ENCODE data around the gene KCNS1. TPM values are rescaled to one million over a fixed set of nuclear protein-coding genes. Genes with fewer than 3 reads are reported as not detected.
"Not testable (repeated sequence)": the region's sequence is repeated elsewhere in the genome, so short reads cannot be mapped to it uniquely, and the experiment has no call there.

The KCNS1 gene, protein sequence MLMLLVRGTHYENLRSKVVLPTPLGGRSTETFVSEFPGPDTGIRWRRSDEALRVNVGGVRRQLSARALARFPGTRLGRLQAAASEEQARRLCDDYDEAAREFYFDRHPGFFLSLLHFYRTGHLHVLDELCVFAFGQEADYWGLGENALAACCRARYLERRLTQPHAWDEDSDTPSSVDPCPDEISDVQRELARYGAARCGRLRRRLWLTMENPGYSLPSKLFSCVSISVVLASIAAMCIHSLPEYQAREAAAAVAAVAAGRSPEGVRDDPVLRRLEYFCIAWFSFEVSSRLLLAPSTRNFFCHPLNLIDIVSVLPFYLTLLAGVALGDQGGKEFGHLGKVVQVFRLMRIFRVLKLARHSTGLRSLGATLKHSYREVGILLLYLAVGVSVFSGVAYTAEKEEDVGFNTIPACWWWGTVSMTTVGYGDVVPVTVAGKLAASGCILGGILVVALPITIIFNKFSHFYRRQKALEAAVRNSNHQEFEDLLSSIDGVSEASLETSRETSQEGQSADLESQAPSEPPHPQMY
- not detected for total RNA-seq

- Histone ChIP-seq H3K4me1 (ENCODE audit: insufficient read depth, low read length) (peaks cover 22% of the 10 kb centered on the region), H3K9me3 (ENCODE audit: low read depth, low read length) (no peaks in the 10 kb centered on the region), H3K4me3 (ENCODE audit: low read length) (no peak within 1 kb of the TSS), H3K27me3 (ENCODE audit: insufficient read depth, low read length) (peaks cover 46% of the 10 kb centered on the region)
Measured at GRCh38 chr20:45100563-45101245, at the start of gene KCNS1. TSS of gene KCNS1 (minus strand) at chr20:45101127. CDS start at chr20:45099236, 1,891 bp downstream.

DNA sequence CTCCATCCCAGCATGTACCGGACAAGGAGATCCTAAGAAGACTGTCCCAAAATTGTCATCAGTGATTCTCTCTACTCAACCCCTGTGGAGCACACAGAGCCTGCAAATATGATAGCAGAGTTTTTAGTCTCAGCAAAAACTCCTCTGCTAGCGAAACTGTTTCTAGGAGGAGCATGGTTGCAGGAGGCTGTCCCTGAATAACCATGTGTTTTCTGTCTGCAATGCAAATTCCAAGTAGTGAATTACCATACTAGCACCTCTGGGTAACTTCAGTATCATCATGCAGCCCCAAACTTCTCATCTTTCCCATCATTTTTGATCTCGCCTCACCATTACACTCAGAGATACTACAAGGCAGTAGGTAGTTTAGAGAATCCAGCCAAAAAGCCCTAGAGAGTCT is 48.1 kb upstream of the KCNS1 start:
- H3K27me3 ChIP-seq (ENCODE audit: insufficient read depth, low read length), result peaks cover 23% of the 10 kb centered on the region
- no peak overlapping the region for H3K4me3 ChIP-seq (ENCODE audit: low read length)
- no peaks in the 10 kb centered on the region for H3K9me3 ChIP-seq (ENCODE audit: low read depth, low read length)
- peaks cover 13% of the 10 kb centered on the region for H3K4me1 ChIP-seq (ENCODE audit: insufficient read depth, low read length)

- no peak overlapping the region for H3K4me3 ChIP-seq (ENCODE audit: low read length)
- H3K9me3 ChIP-seq (ENCODE audit: low read depth, low read length), result no peaks in the 10 kb centered on the region
- peaks cover 16% of the 10 kb centered on the region for H3K27me3 ChIP-seq (ENCODE audit: insufficient read depth, low read length)
- H3K4me1 ChIP-seq (ENCODE audit: insufficient read depth, low read length), result no peaks in the 10 kb centered on the region
Measured at GRCh38 chr20:45140836-45141235, 39.9 kb upstream of the KCNS1 start.

DNA sequence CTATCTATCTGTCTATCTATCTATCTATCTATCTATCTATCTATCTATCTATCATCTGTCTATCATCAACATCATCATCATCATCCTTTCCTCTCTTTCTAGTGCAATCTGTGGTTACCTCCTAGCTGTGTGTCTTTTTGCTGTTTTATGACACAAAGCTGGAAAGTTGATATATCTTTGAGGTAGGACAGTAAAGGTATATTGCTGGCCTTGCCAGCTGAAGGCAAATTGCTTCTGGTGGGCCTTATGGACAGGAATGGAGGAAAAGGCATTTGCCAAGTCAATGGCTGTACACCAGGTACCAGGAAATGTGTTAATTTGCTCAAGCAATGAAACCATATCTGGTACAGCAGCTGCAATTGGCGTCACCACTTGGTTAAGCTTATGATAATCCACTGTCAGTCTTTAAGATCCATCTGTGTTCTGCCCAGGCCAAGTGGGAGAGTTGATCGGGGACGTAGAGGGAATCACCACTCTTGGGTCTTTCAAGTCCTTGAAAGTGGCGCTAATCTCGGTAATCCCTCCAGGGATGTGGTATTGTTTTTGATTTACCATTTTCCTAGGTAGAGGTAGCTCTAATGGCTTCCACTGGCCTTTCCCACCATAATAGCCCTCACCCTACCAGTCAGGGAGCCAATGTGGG is 38.9 kb upstream of the KCNS1 start:
- H3K27me3 ChIP-seq (ENCODE audit: insufficient read depth, low read length), result peaks cover 14% of the 10 kb centered on the region
- H3K9me3 ChIP-seq (ENCODE audit: low read depth, low read length); H3K4me3 ChIP-seq (ENCODE audit: low read length); H3K4me1 ChIP-seq (ENCODE audit: insufficient read depth, low read length): not testable (repeated sequence)

DNA sequence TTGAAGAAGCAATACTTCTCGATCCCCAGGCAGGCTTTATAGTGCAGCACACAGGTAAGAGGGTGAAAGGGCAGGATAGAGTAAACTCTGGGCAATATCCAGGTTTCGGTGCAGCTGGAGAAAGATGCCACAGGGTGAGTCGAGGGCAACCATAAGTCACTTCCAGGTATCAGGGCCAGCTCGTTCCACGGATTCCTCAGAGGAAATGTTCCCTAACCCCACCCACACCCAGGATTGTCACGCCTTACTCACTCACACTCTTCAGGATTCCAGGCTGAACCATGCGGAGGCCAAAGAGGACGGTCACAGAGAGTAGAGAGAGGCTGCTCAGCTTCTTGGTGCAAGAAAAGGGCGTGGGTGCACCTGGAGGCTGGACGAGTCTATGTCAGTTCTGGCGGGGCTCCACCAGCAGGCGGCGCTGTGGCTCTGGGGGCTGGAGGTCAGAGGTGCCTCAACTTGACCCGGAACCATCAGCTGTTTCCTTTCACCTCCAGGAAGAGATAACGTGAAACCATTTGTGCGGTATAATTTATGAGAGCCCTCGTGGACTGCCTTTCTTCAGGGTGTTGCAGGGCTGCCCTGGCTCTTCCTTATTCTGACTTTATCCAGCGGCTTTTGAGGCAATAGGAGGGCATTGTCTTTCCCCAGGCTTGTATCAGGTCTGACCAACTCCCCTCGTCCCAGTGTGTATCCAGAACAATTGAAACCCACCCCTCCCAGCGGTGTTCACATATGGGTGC is 37.8 kb upstream of the KCNS1 start:
- Histone ChIP-seq H3K4me1 (ENCODE audit: insufficient read depth, low read length) (no peaks in the 10 kb centered on the region), H3K9me3 (ENCODE audit: low read depth, low read length) (no peaks in the 10 kb centered on the region), H3K27me3 (ENCODE audit: insufficient read depth, low read length) (peaks cover 14% of the 10 kb centered on the region), H3K4me3 (ENCODE audit: low read length) (no peak overlapping the region)

DNA sequence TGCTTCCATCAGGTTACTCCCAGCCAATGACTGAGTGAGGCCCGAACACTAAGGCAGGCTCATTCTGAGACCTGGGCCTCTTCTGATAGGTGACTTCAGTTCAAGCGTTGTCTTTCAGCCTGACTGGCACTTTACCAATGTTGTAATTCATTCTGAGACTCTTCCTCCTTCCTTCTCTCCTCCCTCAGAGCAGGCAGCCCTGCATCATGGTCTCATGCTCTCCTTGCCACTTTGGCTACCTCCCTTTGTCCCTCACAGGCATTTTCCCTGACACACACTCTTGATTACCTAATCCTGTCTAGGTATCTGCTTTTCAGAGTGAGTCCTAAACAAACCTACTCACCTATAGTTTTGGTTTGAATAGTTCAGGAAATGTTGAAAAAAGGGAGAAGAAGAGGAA is 36.0 kb upstream of the KCNS1 start:
- Histone ChIP-seq H3K4me1 (ENCODE audit: insufficient read depth, low read length) (no peaks in the 10 kb centered on the region), H3K4me3 (ENCODE audit: low read length) (no peak overlapping the region), H3K27me3 (ENCODE audit: insufficient read depth, low read length) (peaks cover 22% of the 10 kb centered on the region), H3K9me3 (ENCODE audit: low read depth, low read length) (no peaks in the 10 kb centered on the region)

- Histone ChIP-seq H3K27me3 (ENCODE audit: insufficient read depth, low read length) (peaks cover 26% of the 10 kb centered on the region), H3K4me1 (ENCODE audit: insufficient read depth, low read length) (no peaks in the 10 kb centered on the region), H3K4me3 (ENCODE audit: low read length) (no peak overlapping the region), H3K9me3 (ENCODE audit: low read depth, low read length) (no peaks in the 10 kb centered on the region)
Measured at GRCh38 chr20:45128099-45128498, 27.2 kb upstream of the KCNS1 start.

DNA sequence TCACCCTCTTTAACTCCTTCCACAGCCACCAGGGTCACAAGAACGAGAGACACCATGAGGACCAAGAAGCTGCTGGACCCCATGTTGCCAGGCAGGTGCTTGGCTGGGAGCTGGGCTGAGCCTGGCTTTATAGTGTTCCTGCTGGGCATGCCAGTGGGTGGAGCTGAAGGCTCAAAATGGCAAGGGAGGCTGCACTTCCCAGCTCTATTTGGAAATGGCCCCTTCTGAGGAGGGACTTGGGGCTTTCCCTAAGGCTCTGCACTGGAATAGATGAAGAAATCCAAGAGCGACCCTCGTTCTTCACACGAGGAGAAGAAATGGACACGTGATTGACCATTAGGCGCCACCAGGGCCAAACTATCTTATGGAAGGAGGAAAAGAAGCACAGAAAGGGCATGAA is 23.4 kb upstream of the KCNS1 start, which contains the start of gene WFDC12:
TSS of gene WFDC12 (minus strand) at position 101 of the 400 bp plus-strand sequence. CDS start at position 83, 18 bp downstream.
- H3K9me3 ChIP-seq (ENCODE audit: low read depth, low read length), result no peaks in the 10 kb centered on the region
- H3K4me3 ChIP-seq (ENCODE audit: low read length), result no peak within 1 kb of the TSS
- H3K27me3 ChIP-seq (ENCODE audit: insufficient read depth, low read length), result peaks cover 17% of the 10 kb centered on the region
- H3K4me1 ChIP-seq (ENCODE audit: insufficient read depth, low read length), result no peaks in the 10 kb centered on the region

DNA sequence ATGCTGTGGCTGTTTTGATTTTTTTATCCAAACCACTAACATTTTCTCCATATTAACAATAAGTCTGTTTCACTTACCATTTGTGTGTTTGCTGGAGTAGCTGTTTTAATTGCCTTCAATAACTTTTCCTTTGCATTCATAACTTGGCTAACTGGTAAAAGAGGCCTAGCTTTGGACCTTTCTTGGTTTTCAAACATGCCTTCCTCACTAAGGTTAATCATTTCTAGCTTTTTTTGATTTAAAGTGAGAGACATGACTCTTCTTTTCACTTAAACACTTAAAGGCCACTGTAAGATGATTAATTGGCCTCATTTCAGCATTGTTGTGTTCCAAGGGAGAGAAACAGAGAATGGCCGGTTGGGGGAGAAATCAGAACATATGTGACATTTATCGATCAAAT is 20.5 kb upstream of the KCNS1 start:
- peaks cover 3% of the 10 kb centered on the region for H3K27me3 ChIP-seq (ENCODE audit: insufficient read depth, low read length)

GRCh38 chr20:45119556-45120266 is 18.8 kb upstream of the KCNS1 start:
- no peaks in the 10 kb centered on the region for H3K9me3 ChIP-seq (ENCODE audit: low read depth, low read length)
- no peaks in the 10 kb centered on the region for H3K4me1 ChIP-seq (ENCODE audit: insufficient read depth, low read length)
- H3K4me3 ChIP-seq (ENCODE audit: low read length), result no peak overlapping the region
- H3K27me3 ChIP-seq (ENCODE audit: insufficient read depth, low read length), result peaks cover 3% of the 10 kb centered on the region

More for the DNA sequence above, 20.5 kb upstream of the KCNS1 start:
- Histone ChIP-seq H3K9me3 (ENCODE audit: low read depth, low read length) (no peaks in the 10 kb centered on the region), H3K4me3 (ENCODE audit: low read length) (no peak overlapping the region), H3K4me1 (ENCODE audit: insufficient read depth, low read length) (no peaks in the 10 kb centered on the region)

DNA sequence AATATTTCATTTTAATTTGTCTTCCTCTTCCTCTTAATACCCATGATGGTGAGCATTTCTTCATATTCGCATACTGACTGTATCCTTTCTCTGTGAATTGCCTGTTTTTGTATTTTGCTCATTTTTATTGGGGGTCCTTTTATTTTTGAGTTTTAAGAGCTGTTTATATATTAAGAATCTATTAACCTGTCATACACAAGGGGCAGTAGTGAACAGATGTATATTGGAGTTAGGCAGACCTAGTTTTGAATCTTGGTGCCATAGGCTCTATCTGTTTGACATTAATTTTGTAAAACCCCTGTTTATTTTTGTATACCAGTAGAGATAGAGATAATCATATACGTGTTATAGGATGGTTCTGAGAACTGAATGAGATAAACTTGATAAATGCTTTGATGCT is 17.1 kb upstream of the KCNS1 start:
- peaks cover 3% of the 10 kb centered on the region for H3K27me3 ChIP-seq (ENCODE audit: insufficient read depth, low read length)
- no peaks in the 10 kb centered on the region for H3K9me3 ChIP-seq (ENCODE audit: low read depth, low read length)
- no peak overlapping the region for H3K4me3 ChIP-seq (ENCODE audit: low read length)
- no peaks in the 10 kb centered on the region for H3K4me1 ChIP-seq (ENCODE audit: insufficient read depth, low read length)

- no peaks in the 10 kb centered on the region for H3K9me3 ChIP-seq (ENCODE audit: low read depth, low read length)
- peaks cover under 1% of the 10 kb centered on the region for H3K27me3 ChIP-seq (ENCODE audit: insufficient read depth, low read length)
- H3K4me1 ChIP-seq (ENCODE audit: insufficient read depth, low read length), result no peaks in the 10 kb centered on the region
- no peak overlapping the region for H3K4me3 ChIP-seq (ENCODE audit: low read length)
Measured at GRCh38 chr20:45117581-45117980, 16.7 kb upstream of the KCNS1 start.

DNA sequence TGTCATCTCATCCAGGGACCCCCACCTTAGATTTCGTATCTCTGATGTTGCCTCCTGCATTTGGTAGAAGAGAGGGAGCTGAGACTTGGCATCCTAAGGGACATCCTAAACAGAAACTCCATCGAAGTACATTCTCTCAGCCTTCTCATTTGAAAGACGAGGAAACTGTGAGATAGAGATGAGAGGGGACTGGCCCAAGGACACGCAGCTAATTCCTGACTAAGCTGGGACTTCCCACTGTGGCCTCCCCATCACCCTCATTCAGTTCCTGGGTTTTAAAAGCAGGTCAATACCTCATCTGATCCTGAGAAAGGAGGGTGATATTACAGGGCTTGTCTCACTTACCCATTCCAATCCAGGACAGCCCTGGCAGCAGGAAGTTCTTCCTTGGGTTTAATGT is 14.9 kb upstream of the KCNS1 start:
- no peaks in the 10 kb centered on the region for H3K27me3 ChIP-seq (ENCODE audit: insufficient read depth, low read length)
- H3K9me3 ChIP-seq (ENCODE audit: low read depth, low read length), result no peaks in the 10 kb centered on the region
- no peaks in the 10 kb centered on the region for H3K4me1 ChIP-seq (ENCODE audit: insufficient read depth, low read length)

GRCh38 chr20:45115386-45115774 is 14.5 kb upstream of the KCNS1 start:
- H3K4me3 ChIP-seq (ENCODE audit: low read length), result no peak overlapping the region
- H3K27me3 ChIP-seq (ENCODE audit: insufficient read depth, low read length), result no peaks in the 10 kb centered on the region
- H3K9me3 ChIP-seq (ENCODE audit: low read depth, low read length), result no peaks in the 10 kb centered on the region
- no peaks in the 10 kb centered on the region for H3K4me1 ChIP-seq (ENCODE audit: insufficient read depth, low read length)

More for the DNA sequence above, 14.9 kb upstream of the KCNS1 start:
- no peak overlapping the region for H3K4me3 ChIP-seq (ENCODE audit: low read length)

Measured in mononuclear cell (primary cell).